Fibroblast of lung (primary cell): Measurements from ENCODE around the gene THBS4. TPM values are rescaled to one million over a fixed set of nuclear protein-coding genes. Genes with fewer than 3 reads are reported as not detected.
A peak's percentile ranks its signal among the peaks of the same experiment; 100 is the strongest.
"Not testable (repeated sequence)": the region's sequence is repeated elsewhere in the genome, so short reads cannot be mapped to it uniquely, and the experiment has no call there.

Experiments used
- DNase-seq, 2 donors: peaks; one replicate each; pipeline versions ENCODE4 v3.0.0 to v3.0.0-alpha.2; 2010; ENCODE audit warnings: low read depth in 2 of 2
- H2AFZ ChIP-seq: 2 replicates; pipeline ENCODE4 v1.5.1; 2012; ENCODE audit warnings: low read length, control low read depth, inconsistent platforms
- H3K27ac ChIP-seq: 2 replicates; pipeline ENCODE4 v1.5.1; 2011; ENCODE audit warnings: low read length, control low read depth; ENCODE audit not compliant: insufficient read depth
- H3K27me3 ChIP-seq: 2 replicates; pipeline ENCODE4 v1.5.1; 2011; ENCODE audit warnings: mild to moderate bottlenecking, low read length; ENCODE audit not compliant: control insufficient read depth, insufficient read depth
- H3K36me3 ChIP-seq: 2 replicates; pipeline ENCODE4 v1.5.1; 2011; ENCODE audit warnings: low read length; ENCODE audit not compliant: control insufficient read depth, insufficient read depth
- H3K4me1 ChIP-seq: 2 replicates; pipeline ENCODE4 v1.5.1; 2011; ENCODE audit warnings: low read length; ENCODE audit not compliant: control insufficient read depth, insufficient read depth; ENCODE audit errors: extremely low read depth
- H3K4me2 ChIP-seq: 2 replicates; pipeline ENCODE4 v1.5.1; 2011; ENCODE audit warnings: low read length, control low read depth; ENCODE audit not compliant: insufficient read depth; ENCODE audit errors: extremely low read depth
- H3K4me3 ChIP-seq, 4 experiments: fragments of 200-600 bp in 1 of 4; sonication (generic) in 1 of 4; replicated peaks in 1 of 4; 2 replicates each; pipeline ENCODE4 v1.5.1; 2011 to 2016; ENCODE audit warnings: low read length in 4 of 4, low read depth in 3 of 4, mild to moderate bottlenecking in 3 of 4, control low read depth in 2 of 4, inconsistent platforms in 1 of 4, mixed read lengths in 1 of 4; ENCODE audit not compliant: insufficient read depth in 1 of 4; ENCODE audit errors: control extremely low read depth in 1 of 4
- H3K79me2 ChIP-seq: 2 replicates; pipeline ENCODE4 v1.5.1; 2012; ENCODE audit warnings: mild to moderate bottlenecking, low read length, inconsistent platforms; ENCODE audit not compliant: control insufficient read depth, insufficient read depth
- H3K9ac ChIP-seq: 2 replicates; pipeline ENCODE4 v1.5.1; 2011; ENCODE audit warnings: mild to moderate bottlenecking, low read length, control low read depth; ENCODE audit not compliant: insufficient read depth
- H3K9me3 ChIP-seq: 2 replicates; pipeline ENCODE4 v1.5.1; 2012; ENCODE audit warnings: low read depth, low read length; ENCODE audit not compliant: control insufficient read depth, insufficient read depth
- H4K20me1 ChIP-seq: 2 replicates; pipeline ENCODE4 v1.5.1; 2011; ENCODE audit warnings: low read length; ENCODE audit not compliant: control insufficient read depth, insufficient read depth; ENCODE audit errors: extremely low read depth
- EZH2 ChIP-seq: IDR thresholded peaks from 2 replicates; pipeline ENCODE4 v1.5.1; 2012; ENCODE audit warnings: low read length, control low read depth, mild to moderate bottlenecking; ENCODE audit errors: missing control alignments
- polyA plus RNA-seq, 2 donors: library from polyadenylated mRNA; depleted of rRNA in 1 of 2; stranded (reverse) in 1 of 2; unstranded in 1 of 2; fragments of >200 nt; gene quantifications; 2 replicates each; pipeline ENCODE4 v1.2.1, GENCODE V29; 2011 to 2012; ENCODE audit warnings: missing spikeins in 1 of 2
- total RNA-seq: library from RNA; depleted of rRNA; stranded (reverse); fragments of >200 nt; gene quantifications from 2 replicates; pipeline ENCODE4 v1.2.1, GENCODE V29; 2014
- TF ChIP-seq, protein P1 (sequence below), 2 donors: IDR thresholded peaks in 1 of 2; conservative IDR thresholded peaks in 1 of 2; 1 replicate in 1 of 2; 2 replicates in 1 of 2; pipeline ENCODE4 v1.5.1; 2011 to 2012; ENCODE audit warnings: low read length in 2 of 2, control low read depth in 1 of 2, inconsistent platforms in 1 of 2, low read depth in 1 of 2, mild to moderate bottlenecking in 1 of 2

The THBS4 gene
- total and polyA plus RNA-seq, 2 donors (not counting 1 experiment from before 2014, with no cell fraction given): 0.11 to 1.5 TPM

DNA sequence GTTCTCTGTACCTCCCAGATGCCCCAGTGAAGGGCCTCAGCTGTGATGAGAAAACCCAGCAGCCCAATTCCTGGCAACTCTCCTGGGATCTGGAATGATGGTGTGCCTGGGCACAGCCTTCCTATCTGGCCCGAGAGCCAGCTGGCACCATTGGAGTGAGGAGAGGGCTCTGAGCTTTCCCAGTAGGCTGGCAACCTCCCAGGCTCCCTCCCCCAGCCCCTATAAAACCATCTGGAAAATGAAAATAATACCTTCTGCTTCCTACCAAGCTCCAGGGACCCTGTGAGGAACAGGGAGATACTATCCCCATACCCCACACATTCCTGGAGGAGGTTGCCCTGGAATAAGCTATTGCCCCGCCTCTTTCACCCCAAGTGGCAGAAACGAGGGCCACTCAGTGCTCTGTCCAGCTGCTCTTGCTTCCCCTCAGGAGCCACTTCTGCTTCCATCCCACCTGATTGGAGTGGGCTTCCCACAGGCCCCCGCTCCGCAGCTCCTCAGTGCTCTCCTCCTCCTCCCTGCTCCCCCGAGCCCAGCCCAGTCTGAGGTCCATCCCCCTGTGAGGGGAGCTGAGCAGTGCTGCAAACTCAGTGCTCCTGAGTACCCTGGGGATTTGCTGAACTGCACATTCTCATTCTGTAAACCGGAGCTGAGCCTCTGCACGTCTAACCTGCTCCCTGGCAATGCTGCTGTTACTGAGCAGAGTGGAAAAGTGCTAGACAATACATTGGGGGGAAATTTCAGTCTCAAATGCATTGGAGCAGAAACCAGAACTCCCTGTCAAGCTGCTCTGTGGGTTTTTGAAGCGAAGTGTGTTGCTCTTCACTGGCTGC is 74.7 kb downstream of the THBS4 start:
- no peak overlapping the region for H3K4me2 ChIP-seq
- H3K79me2 ChIP-seq: no peaks in the 10 kb centered on the region
- H3K27ac ChIP-seq: no peak overlapping the region
- no peaks in the 10 kb centered on the region for H3K9me3 ChIP-seq
- H3K27me3 ChIP-seq: peaks cover 2% of the 10 kb centered on the region
- H3K4me3 ChIP-seq: no peak overlapping the region
- H3K9ac ChIP-seq: no peak overlapping the region
- H2AFZ ChIP-seq: no peak overlapping the region
- no peaks in the 10 kb centered on the region for H3K4me1 ChIP-seq
- DNase-seq: no peak
- TF ChIP-seq EZH2: no peak
- TF ChIP-seq, protein P1, sequence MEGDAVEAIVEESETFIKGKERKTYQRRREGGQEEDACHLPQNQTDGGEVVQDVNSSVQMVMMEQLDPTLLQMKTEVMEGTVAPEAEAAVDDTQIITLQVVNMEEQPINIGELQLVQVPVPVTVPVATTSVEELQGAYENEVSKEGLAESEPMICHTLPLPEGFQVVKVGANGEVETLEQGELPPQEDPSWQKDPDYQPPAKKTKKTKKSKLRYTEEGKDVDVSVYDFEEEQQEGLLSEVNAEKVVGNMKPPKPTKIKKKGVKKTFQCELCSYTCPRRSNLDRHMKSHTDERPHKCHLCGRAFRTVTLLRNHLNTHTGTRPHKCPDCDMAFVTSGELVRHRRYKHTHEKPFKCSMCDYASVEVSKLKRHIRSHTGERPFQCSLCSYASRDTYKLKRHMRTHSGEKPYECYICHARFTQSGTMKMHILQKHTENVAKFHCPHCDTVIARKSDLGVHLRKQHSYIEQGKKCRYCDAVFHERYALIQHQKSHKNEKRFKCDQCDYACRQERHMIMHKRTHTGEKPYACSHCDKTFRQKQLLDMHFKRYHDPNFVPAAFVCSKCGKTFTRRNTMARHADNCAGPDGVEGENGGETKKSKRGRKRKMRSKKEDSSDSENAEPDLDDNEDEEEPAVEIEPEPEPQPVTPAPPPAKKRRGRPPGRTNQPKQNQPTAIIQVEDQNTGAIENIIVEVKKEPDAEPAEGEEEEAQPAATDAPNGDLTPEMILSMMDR (conservative IDR thresholded peaks at IDR 0.05 in 1 of 2, IDR thresholded peaks at IDR 0.05 in 1 of 2; ENCODE audit: low read depth in 1 of 2, low read length in 2 of 2): no peak
- no peaks in the 10 kb centered on the region for H4K20me1 ChIP-seq
- H3K36me3 ChIP-seq: no peaks in the 10 kb centered on the region

GRCh38 chr5:80111376-80111990 is 76.3 kb downstream of the THBS4 start:
- H3K9me3 ChIP-seq, H3K27me3 ChIP-seq, H3K9ac ChIP-seq, H3K79me2 ChIP-seq, H3K27ac ChIP-seq, H3K36me3 ChIP-seq, H3K4me1 ChIP-seq, H3K4me2 ChIP-seq, H4K20me1 ChIP-seq, H2AFZ ChIP-seq, H3K4me3 ChIP-seq: not testable (repeated sequence)
- peak in 1 of 2 donors; percentile 13 for DNase-seq

DNA sequence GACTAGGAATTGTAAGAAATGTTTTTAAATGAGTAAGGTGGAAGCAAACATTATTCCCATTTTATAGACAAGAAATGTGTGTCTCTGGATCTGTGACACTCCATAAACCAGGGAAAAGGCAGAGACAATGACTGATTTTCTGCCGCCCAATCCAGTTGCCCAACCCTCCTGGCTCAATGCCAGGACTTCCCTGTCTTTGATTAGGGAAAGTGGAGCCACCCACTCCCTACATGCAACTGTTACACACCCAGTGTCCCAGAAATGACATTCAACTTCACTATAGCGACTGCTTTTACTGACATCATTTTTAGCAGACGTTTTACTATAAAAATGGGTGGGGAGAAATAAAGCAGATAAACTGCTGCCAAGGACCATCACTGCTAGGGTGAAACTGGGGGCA is 79.7 kb downstream of the THBS4 start:
- DNase-seq: no peak
- Histone ChIP-seq H3K79me2 (no peaks in the 10 kb centered on the region), H3K4me3 (no peak overlapping the region), H3K36me3 (no peaks in the 10 kb centered on the region), H3K27me3 (no peaks in the 10 kb centered on the region), H3K27ac (no peak overlapping the region), H3K4me2 (no peak overlapping the region), H3K4me1 (no peaks in the 10 kb centered on the region), H2AFZ (no peak overlapping the region), H3K9me3 (no peaks in the 10 kb centered on the region), H3K9ac (no peak overlapping the region), H4K20me1 (no peaks in the 10 kb centered on the region)
- no peak for TF ChIP-seq EZH2
- TF ChIP-seq, protein P1 (conservative IDR thresholded peaks at IDR 0.05 in 1 of 2, IDR thresholded peaks at IDR 0.05 in 1 of 2; ENCODE audit: low read depth in 1 of 2, low read length in 2 of 2): no peak
